Measurements from ENCODE around the gene POLA1.

Gene POLA1

GRCh38 chrX:25010784-25011588 is 317.3 kb downstream of the POLA1 start:
- DNase-seq (ENCODE audit: low read depth in 2 of 2): no peak

- DNase-seq (ENCODE audit: low read depth in 2 of 2): no peak
These were observed 318.1 kb downstream of the POLA1 start for GRCh38 chrX:25011589-25012432.

GRCh38 chrX:25012433-25012735 is 318.7 kb downstream of the POLA1 start:
- DNase-seq (ENCODE audit: low read depth in 2 of 2): no peak

- DNase-seq (ENCODE audit: low read depth in 2 of 2): no peak
These were observed 319.3 kb downstream of the POLA1 start for GRCh38 chrX:25012793-25013631.

- DNase-seq (ENCODE audit: low read depth in 2 of 2): no peak
These were observed 320.1 kb downstream of the POLA1 start for GRCh38 chrX:25013632-25014365.

- no peak for DNase-seq (ENCODE audit: low read depth in 2 of 2)
These were observed 320.7 kb downstream of the POLA1 start for GRCh38 chrX:25014366-25014838.

- no peak for DNase-seq (ENCODE audit: low read depth in 2 of 2)
These were observed 322.0 kb downstream of the POLA1 start, which contains the start of gene ARX for GRCh38 chrX:25015486-25016360. TSS of gene ARX (minus strand) at chrX:25015965. CDS start at chrX:25015737, 228 bp downstream.

GRCh38 chrX:25016361-25016671 is 322.6 kb downstream of the POLA1 start:
- DNase-seq (ENCODE audit: low read depth in 2 of 2): no peak

- DNase-seq (ENCODE audit: low read depth in 2 of 2): no peak
These were observed 323.4 kb downstream of the POLA1 start for GRCh38 chrX:25016938-25017598.

- DNase-seq (ENCODE audit: low read depth in 2 of 2): no peak
These were observed 324.0 kb downstream of the POLA1 start for GRCh38 chrX:25017667-25018247.

GRCh38 chrX:25018682-25019081 is 325.0 kb downstream of the POLA1 start:
- no peak for DNase-seq (ENCODE audit: low read depth in 2 of 2)

GRCh38 chrX:25019707-25020390 is 326.1 kb downstream of the POLA1 start:
- DNase-seq (ENCODE audit: low read depth in 2 of 2): no peak

GRCh38 chrX:25020391-25020904 is 326.7 kb downstream of the POLA1 start:
- DNase-seq (ENCODE audit: low read depth in 2 of 2): no peak

- DNase-seq (ENCODE audit: low read depth in 2 of 2): no peak
These were observed 327.3 kb downstream of the POLA1 start for GRCh38 chrX:25020905-25021449.

- no peak for DNase-seq (ENCODE audit: low read depth in 2 of 2)
These were observed 329.0 kb downstream of the POLA1 start for GRCh38 chrX:25022499-25023325.

- no peak for DNase-seq (ENCODE audit: low read depth in 2 of 2)
These were observed 330.2 kb downstream of the POLA1 start for GRCh38 chrX:25023908-25024307.

- no peak for DNase-seq (ENCODE audit: low read depth in 2 of 2)
These were observed 331.9 kb downstream of the POLA1 start for GRCh38 chrX:25025615-25026014.
